HepG2 (cell line): ENCODE results near the gene ARL8B. TPM values are rescaled to one million over a fixed set of nuclear protein-coding genes. Genes with fewer than 3 reads are reported as not detected.
A peak's percentile ranks its signal among the peaks of the same experiment; 100 is the strongest.

ENCODE experiments used
- TFDP2 ChIP-seq: sonication (generic); formaldehyde crosslinking; IDR thresholded peaks from 2 replicates; pipeline ENCODE4 v1.4.0; 2020; ENCODE audit warnings: missing genetic modification reagents
- ZNF296 ChIP-seq: sonication (generic); formaldehyde crosslinking; conservative IDR thresholded peaks from 2 replicates; pipeline ENCODE4 v1.5.0; 2020; ENCODE audit warnings: mild to moderate bottlenecking, missing genetic modification reagents
- ZNF317 ChIP-seq: sonication (generic); formaldehyde crosslinking; IDR thresholded peaks from 2 replicates; pipeline ENCODE4 v1.5.0; 2020; ENCODE audit warnings: mild to moderate bottlenecking, missing genetic modification reagents
- ZNF383 ChIP-seq: sonication (generic); formaldehyde crosslinking; IDR thresholded peaks from 2 replicates; pipeline ENCODE4 v1.4.0; 2020; ENCODE audit warnings: missing genetic modification reagents, mild to moderate bottlenecking, borderline replicate concordance
- ZNF446 ChIP-seq: sonication (generic); formaldehyde crosslinking; IDR thresholded peaks from 2 replicates; pipeline ENCODE4 v1.5.0; 2020; ENCODE audit warnings: mild to moderate bottlenecking, missing genetic modification reagents
- polyA plus RNA-seq, 8 experiments: library from polyadenylated mRNA; depleted of rRNA in 3 of 8; stranded (reverse) in 7 of 8; unstranded in 1 of 8; fragments of >200 nt; fragmentation: Illumina TruSeq in 4 of 8; extraction: Trizol in 4 of 8; gene quantifications; 2 replicates each; pipeline versions ENCODE4 v1.2.1 to v1.2.3, GENCODE V29; 2011 to 2016; ENCODE audit warnings: low read depth in 4 of 8, missing spikeins in 1 of 8, mixed read lengths in 1 of 8; ENCODE audit not compliant: insufficient read depth in 1 of 8
- total RNA-seq, 5 experiments: library from RNA; depleted of rRNA; stranded (reverse); fragments of >200 nt; fragmentation: Illumina TruSeq; extraction: Trizol; gene quantifications; 2 replicates each; pipeline ENCODE4 v1.2.3, GENCODE V29; 2016; ENCODE audit warnings: low read depth in 1 of 5
- TF ChIP-seq, protein P1 (sequence below): sonication (generic); formaldehyde crosslinking; IDR thresholded peaks from 2 replicates; pipeline ENCODE4 v1.4.0; 2020; ENCODE audit warnings: missing genetic modification reagents
- TF ChIP-seq, protein P2 (sequence below): sonication (generic); formaldehyde crosslinking; IDR thresholded peaks from 2 replicates; pipeline ENCODE4 v1.5.0; 2020; ENCODE audit warnings: mild to moderate bottlenecking, missing genetic modification reagents
- TF ChIP-seq, protein P3 (sequence below): conservative IDR thresholded peaks from 2 replicates; pipeline ENCODE4 v1.6.1; 2018; ENCODE audit warnings: missing genetic modification reagents
- TF ChIP-seq, protein P4 (sequence below): sonication (generic); formaldehyde crosslinking; IDR thresholded peaks from 2 replicates; pipeline ENCODE4 v1.8.0; 2022; ENCODE audit warnings: mild to moderate bottlenecking, missing genetic modification reagents; ENCODE audit not compliant: insufficient replicate concordance

The ARL8B gene
- total and polyA plus RNA-seq, 2 of the 13 experiments (the other 11 are each of a cell fraction or from before 2014, with no cell fraction given) = 23.5 to 30.4 TPM

GRCh38 chr3:5122030-5122740 is at the start of gene ARL8B (continued):
- TF ChIP-seq ZNF296 (CRISPR knock-in tag) (peak; percentile 38; the same call in 1 of the 2 replicates), ZNF317 (CRISPR knock-in tag) (no peak), ZNF446 (CRISPR knock-in tag) (no peak; the same call in 1 of the 2 replicates), ZNF383 (CRISPR knock-in tag) (no peak), TFDP2 (CRISPR knock-in tag) (peak; percentile 71)
- TF ChIP-seq, protein P1, sequence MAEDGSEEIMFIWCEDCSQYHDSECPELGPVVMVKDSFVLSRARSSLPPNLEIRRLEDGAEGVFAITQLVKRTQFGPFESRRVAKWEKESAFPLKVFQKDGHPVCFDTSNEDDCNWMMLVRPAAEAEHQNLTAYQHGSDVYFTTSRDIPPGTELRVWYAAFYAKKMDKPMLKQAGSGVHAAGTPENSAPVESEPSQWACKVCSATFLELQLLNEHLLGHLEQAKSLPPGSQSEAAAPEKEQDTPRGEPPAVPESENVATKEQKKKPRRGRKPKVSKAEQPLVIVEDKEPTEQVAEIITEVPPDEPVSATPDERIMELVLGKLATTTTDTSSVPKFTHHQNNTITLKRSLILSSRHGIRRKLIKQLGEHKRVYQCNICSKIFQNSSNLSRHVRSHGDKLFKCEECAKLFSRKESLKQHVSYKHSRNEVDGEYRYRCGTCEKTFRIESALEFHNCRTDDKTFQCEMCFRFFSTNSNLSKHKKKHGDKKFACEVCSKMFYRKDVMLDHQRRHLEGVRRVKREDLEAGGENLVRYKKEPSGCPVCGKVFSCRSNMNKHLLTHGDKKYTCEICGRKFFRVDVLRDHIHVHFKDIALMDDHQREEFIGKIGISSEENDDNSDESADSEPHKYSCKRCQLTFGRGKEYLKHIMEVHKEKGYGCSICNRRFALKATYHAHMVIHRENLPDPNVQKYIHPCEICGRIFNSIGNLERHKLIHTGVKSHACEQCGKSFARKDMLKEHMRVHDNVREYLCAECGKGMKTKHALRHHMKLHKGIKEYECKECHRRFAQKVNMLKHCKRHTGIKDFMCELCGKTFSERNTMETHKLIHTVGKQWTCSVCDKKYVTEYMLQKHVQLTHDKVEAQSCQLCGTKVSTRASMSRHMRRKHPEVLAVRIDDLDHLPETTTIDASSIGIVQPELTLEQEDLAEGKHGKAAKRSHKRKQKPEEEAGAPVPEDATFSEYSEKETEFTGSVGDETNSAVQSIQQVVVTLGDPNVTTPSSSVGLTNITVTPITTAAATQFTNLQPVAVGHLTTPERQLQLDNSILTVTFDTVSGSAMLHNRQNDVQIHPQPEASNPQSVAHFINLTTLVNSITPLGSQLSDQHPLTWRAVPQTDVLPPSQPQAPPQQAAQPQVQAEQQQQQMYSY (CRISPR knock-in tag) = peak; percentile 20; the same call in 1 of the 2 replicates
- TF ChIP-seq, protein P2, sequence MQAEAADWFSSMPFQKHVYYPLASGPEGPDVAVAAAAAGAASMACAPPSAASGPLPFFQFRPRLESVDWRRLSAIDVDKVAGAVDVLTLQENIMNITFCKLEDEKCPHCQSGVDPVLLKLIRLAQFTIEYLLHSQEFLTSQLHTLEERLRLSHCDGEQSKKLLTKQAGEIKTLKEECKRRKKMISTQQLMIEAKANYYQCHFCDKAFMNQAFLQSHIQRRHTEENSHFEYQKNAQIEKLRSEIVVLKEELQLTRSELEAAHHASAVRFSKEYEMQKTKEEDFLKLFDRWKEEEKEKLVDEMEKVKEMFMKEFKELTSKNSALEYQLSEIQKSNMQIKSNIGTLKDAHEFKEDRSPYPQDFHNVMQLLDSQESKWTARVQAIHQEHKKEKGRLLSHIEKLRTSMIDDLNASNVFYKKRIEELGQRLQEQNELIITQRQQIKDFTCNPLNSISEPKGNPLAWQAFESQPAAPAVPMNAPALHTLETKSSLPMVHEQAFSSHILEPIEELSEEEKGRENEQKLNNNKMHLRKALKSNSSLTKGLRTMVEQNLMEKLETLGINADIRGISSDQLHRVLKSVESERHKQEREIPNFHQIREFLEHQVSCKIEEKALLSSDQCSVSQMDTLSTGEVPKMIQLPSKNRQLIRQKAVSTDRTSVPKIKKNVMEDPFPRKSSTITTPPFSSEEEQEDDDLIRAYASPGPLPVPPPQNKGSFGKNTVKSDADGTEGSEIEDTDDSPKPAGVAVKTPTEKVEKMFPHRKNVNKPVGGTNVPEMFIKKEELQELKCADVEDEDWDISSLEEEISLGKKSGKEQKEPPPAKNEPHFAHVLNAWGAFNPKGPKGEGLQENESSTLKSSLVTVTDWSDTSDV (CRISPR knock-in tag) = 0 out of 2 replicates have a peak, but pooled peaks have one; percentile 67
- TF ChIP-seq, protein P3, sequence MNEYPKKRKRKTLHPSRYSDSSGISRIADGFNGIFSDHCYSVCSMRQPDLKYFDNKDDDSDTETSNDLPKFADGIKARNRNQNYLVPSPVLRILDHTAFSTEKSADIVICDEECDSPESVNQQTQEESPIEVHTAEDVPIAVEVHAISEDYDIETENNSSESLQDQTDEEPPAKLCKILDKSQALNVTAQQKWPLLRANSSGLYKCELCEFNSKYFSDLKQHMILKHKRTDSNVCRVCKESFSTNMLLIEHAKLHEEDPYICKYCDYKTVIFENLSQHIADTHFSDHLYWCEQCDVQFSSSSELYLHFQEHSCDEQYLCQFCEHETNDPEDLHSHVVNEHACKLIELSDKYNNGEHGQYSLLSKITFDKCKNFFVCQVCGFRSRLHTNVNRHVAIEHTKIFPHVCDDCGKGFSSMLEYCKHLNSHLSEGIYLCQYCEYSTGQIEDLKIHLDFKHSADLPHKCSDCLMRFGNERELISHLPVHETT = peak; percentile 62; the same call in 1 of the 2 replicates
- TF ChIP-seq, protein P4, sequence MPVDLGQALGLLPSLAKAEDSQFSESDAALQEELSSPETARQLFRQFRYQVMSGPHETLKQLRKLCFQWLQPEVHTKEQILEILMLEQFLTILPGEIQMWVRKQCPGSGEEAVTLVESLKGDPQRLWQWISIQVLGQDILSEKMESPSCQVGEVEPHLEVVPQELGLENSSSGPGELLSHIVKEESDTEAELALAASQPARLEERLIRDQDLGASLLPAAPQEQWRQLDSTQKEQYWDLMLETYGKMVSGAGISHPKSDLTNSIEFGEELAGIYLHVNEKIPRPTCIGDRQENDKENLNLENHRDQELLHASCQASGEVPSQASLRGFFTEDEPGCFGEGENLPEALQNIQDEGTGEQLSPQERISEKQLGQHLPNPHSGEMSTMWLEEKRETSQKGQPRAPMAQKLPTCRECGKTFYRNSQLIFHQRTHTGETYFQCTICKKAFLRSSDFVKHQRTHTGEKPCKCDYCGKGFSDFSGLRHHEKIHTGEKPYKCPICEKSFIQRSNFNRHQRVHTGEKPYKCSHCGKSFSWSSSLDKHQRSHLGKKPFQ (CRISPR knock-in tag) = no peak
- TF ChIP-seq, all 625 proteins: peak for 303
